CD14-positive monocyte (primary cell): ENCODE results near the gene NFU1. TPM values are rescaled to one million over a fixed set of nuclear protein-coding genes. Genes with fewer than 3 reads are reported as not detected.

Experiments
- DNase-seq, 3 donors: peaks; one replicate each; pipeline ENCODE4 v3.0.0-alpha.2; 2011 to 2022
- H2AFZ ChIP-seq: 2 replicates; pipeline ENCODE4 v1.6.0; 2012; ENCODE audit warnings: mild to moderate bottlenecking, low read depth, low read length, inconsistent platforms; ENCODE audit not compliant: insufficient read depth, poor library complexity, severe bottlenecking
- H3K27ac ChIP-seq, 2 donors: 1 replicate in 1 of 2; 2 replicates in 1 of 2; pipeline ENCODE4 v1.5.1; 2012 to 2013; ENCODE audit warnings: low read length in 2 of 2, control low read depth in 1 of 2, inconsistent platforms in 1 of 2, low read depth in 1 of 2, mild to moderate bottlenecking in 1 of 2
- H3K27me3 ChIP-seq, 2 donors: one replicate each; pipeline versions ENCODE4 v1.6.0 to v1.6.1; 2011 to 2013; ENCODE audit warnings: low read length in 2 of 2; ENCODE audit not compliant: control insufficient read depth in 2 of 2, insufficient read depth in 2 of 2
- H3K36me3 ChIP-seq, 2 donors: replicated peaks in 1 of 2; 1 replicate in 1 of 2; 2 replicates in 1 of 2; pipeline versions ENCODE4 v1.5.1 to v1.6.1; 2012 to 2013; ENCODE audit warnings: low read length in 2 of 2, control low read depth in 1 of 2, inconsistent platforms in 1 of 2, mild to moderate bottlenecking in 1 of 2; ENCODE audit not compliant: insufficient read depth in 2 of 2, control insufficient read depth in 1 of 2
- H3K4me1 ChIP-seq, 2 donors: 1 replicate in 1 of 2; 2 replicates in 1 of 2; pipeline versions ENCODE4 v1.5.1 to v1.6.1; 2012 to 2013; ENCODE audit warnings: low read length in 2 of 2, control low read depth in 1 of 2, inconsistent platforms in 1 of 2, mild to moderate bottlenecking in 1 of 2, moderate library complexity in 1 of 2; ENCODE audit not compliant: insufficient read depth in 2 of 2, control insufficient read depth in 1 of 2
- H3K4me2 ChIP-seq: replicated peaks from 2 replicates; pipeline ENCODE3; 2012; ENCODE audit warnings: low read length, moderate library complexity, mild to moderate bottlenecking; ENCODE audit not compliant: poor library complexity, severe bottlenecking; ENCODE audit errors: extremely low read depth
- H3K4me3 ChIP-seq, 3 experiments: fragments of 200-600 bp in 1 of 3; sonication (generic) in 1 of 3; replicated peaks in 1 of 3; 1 replicate in 2 of 3; 2 replicates in 1 of 3; pipeline ENCODE4 v1.5.1; 2011 to 2013; ENCODE audit warnings: low read length in 3 of 3, mild to moderate bottlenecking in 3 of 3, control low read depth in 2 of 3, low read depth in 2 of 3, inconsistent platforms in 1 of 3, moderate library complexity in 1 of 3
- H3K79me2 ChIP-seq: 2 replicates; pipeline ENCODE4 v1.6.0; 2012; ENCODE audit warnings: mild to moderate bottlenecking, control low read depth, inconsistent platforms, low read length, moderate library complexity; ENCODE audit not compliant: insufficient read depth
- H3K9ac ChIP-seq: 2 replicates; pipeline ENCODE4 v1.6.0; 2017; ENCODE audit warnings: low read length, mild to moderate bottlenecking; ENCODE audit not compliant: insufficient read depth, poor library complexity, severe bottlenecking
- H3K9me3 ChIP-seq, 2 donors: replicated peaks in 1 of 2; 1 replicate in 1 of 2; 2 replicates in 1 of 2; pipeline versions ENCODE4 v1.5.1 to v1.6.1; 2012 to 2013; ENCODE audit warnings: low read length in 2 of 2, control low read depth in 1 of 2; ENCODE audit not compliant: control insufficient read depth in 1 of 2, insufficient read depth in 1 of 2
- H4K20me1 ChIP-seq: 2 replicates; pipeline ENCODE4 v1.6.0; 2012; ENCODE audit warnings: mild to moderate bottlenecking, low read length, control low read depth, moderate library complexity; ENCODE audit not compliant: insufficient read depth
- H3K27ac Mint-ChIP-seq, 7 donors: one replicate each; pipeline ENCODE4 v1.8.0; 2020; ENCODE audit warnings: mild to moderate bottlenecking in 7 of 7, mixed read lengths in 7 of 7, moderate library complexity in 6 of 7, inconsistent platforms in 2 of 7
- H3K27me3 Mint-ChIP-seq, 3 donors: one replicate each; pipeline ENCODE4 v1.8.0; 2021 to 2022; ENCODE audit warnings: low read depth in 3 of 3, mild to moderate bottlenecking in 3 of 3, mixed read lengths in 3 of 3, moderate library complexity in 3 of 3, inconsistent platforms in 1 of 3
- H3K36me3 Mint-ChIP-seq, 2 donors: one replicate each; pipeline ENCODE4 v1.8.0; 2020; ENCODE audit warnings: mixed read lengths in 2 of 2, inconsistent platforms in 1 of 2, mild to moderate bottlenecking in 1 of 2
- H3K4me1 Mint-ChIP-seq: one replicate; pipeline ENCODE4 v1.8.0; 2020; ENCODE audit warnings: mild to moderate bottlenecking, mixed read lengths
- H3K4me3 Mint-ChIP-seq, 2 donors: one replicate each; pipeline ENCODE4 v1.8.0; 2020; ENCODE audit warnings: mild to moderate bottlenecking in 2 of 2, mixed read lengths in 2 of 2, moderate library complexity in 1 of 2
- H3K9me3 Mint-ChIP-seq, 7 donors: one replicate each; pipeline ENCODE4 v1.8.0; 2020 to 2022; ENCODE audit warnings: mixed read lengths in 7 of 7, mild to moderate bottlenecking in 6 of 7, moderate library complexity in 6 of 7, inconsistent platforms in 2 of 7
- CTCF ChIP-seq: fragments of 200-600 bp; IDR thresholded peaks from one replicate; pipeline ENCODE4 v1.8.0; 2022; ENCODE audit warnings: antibody characterized with exemption, mild to moderate bottlenecking
- WGBS: methylation state at CpG from one replicate; pipeline ENCODE4 v1.1.5; 2013; ENCODE audit warnings: missing lambda C conversion rate; ENCODE audit not compliant: insufficient coverage; 5-methylcytosine and 5-hydroxymethylcytosine counted together
- intact Hi-C, 2 donors: fragments of 100-400 bp; cut with micrococcal nuclease; formaldehyde crosslinking; loops; one replicate each; pipeline versions ENCODE4 v1.15.0 to v1.15.1; 2023
- polyA plus RNA-seq, 3 donors: library from polyadenylated mRNA; depleted of rRNA in 1 of 3; unstranded in 2 of 3; stranded (reverse) in 1 of 3; fragments of 300-500 nt in 2 of 3; fragments of >200 nt in 1 of 3; fragmentation: Illumina TruSeq in 2 of 3; gene quantifications; 1 replicate in 2 of 3; 2 replicates in 1 of 3; pipeline ENCODE4 v1.2.3, GENCODE V29; 2012 to 2021

Gene NFU1
- polyA plus RNA-seq, 3 donors: 10.5 to 56.1 (median 43.0) TPM

- H3K27ac Mint-ChIP-seq: no peak overlapping the region
Measured at GRCh38 chr2:69474688-69475087, 37.5 kb upstream of the NFU1 start.

GRCh38 chr2:69471793-69472192 is 34.6 kb upstream of the NFU1 start:
- H3K27ac Mint-ChIP-seq: no peak overlapping the region
- Histone ChIP-seq H3K27ac (no peak overlapping the region), H3K9me3 (no peaks in the 10 kb centered on the region), H3K4me3 (no peak overlapping the region), H4K20me1 (no peaks in the 10 kb centered on the region), H3K36me3 (peaks cover 26 to 58% of the 10 kb centered on the region in 2 donors), H3K9ac (no peak overlapping the region), H3K4me2 (no peak overlapping the region), H2AFZ (no peak overlapping the region), H3K4me1 (no peaks in the 10 kb centered on the region), H3K27me3 (no peaks in the 10 kb centered on the region), H3K79me2 (no peaks in the 10 kb centered on the region)
- DNase-seq: no peak
- TF ChIP-seq CTCF: no peak
- peaks cover 30 to 39% of the 10 kb centered on the region in 2 donors for H3K36me3 Mint-ChIP-seq
- no peak overlapping the region for H3K4me3 Mint-ChIP-seq
- WGBS: no CpG with 5 or more reads among the region's 2 CpGs
- H3K4me1 Mint-ChIP-seq: peaks cover 2% of the 10 kb centered on the region
- no peaks in the 10 kb centered on the region for H3K9me3 Mint-ChIP-seq
- intact Hi-C loops: no loop called here
- peaks cover 0 to 1% (median 0%) of the 10 kb centered on the region in 3 donors for H3K27me3 Mint-ChIP-seq

More at GRCh38 chr2:69474688-69475087, 37.5 kb upstream of the NFU1 start:
- no peaks in the 10 kb centered on the region for H3K27me3 ChIP-seq
- no peak overlapping the region for H3K27ac ChIP-seq
- Mint-ChIP-seq H3K4me1 (peaks cover 2% of the 10 kb centered on the region), H3K36me3 (peaks cover 40 to 49% of the 10 kb centered on the region in 2 donors), H3K27me3 (peaks cover 0 to 1% (median 0%) of the 10 kb centered on the region in 3 donors), H3K9me3 (no peaks in the 10 kb centered on the region), H3K4me3 (no peak overlapping the region)
- H3K36me3 ChIP-seq: peaks cover 33 to 76% of the 10 kb centered on the region in 2 donors
- no peak for TF ChIP-seq CTCF
- no CpG with 5 or more reads among the region's 2 CpGs for WGBS
- no peaks in the 10 kb centered on the region for H3K79me2 ChIP-seq
- intact Hi-C loops: no loop called here
- H3K4me1 ChIP-seq: no peaks in the 10 kb centered on the region
- no peak overlapping the region for H3K4me3 ChIP-seq
- H4K20me1 ChIP-seq: no peaks in the 10 kb centered on the region
- H3K9ac ChIP-seq: no peak overlapping the region
- H3K4me2 ChIP-seq: no peak overlapping the region
- DNase-seq: no peak
- H2AFZ ChIP-seq: no peak overlapping the region
- H3K9me3 ChIP-seq: no peaks in the 10 kb centered on the region
